Ammon's horn (tissue), 1 donor: Measurements from ENCODE around the gene EIF5B.
"Not testable (repeated sequence)": the region's sequence is repeated elsewhere in the genome, so short reads cannot be mapped to it uniquely, and the experiment has no call there.

Source experiments
- DNase-seq: peaks from one replicate; pipeline ENCODE4 v3.0.0-alpha.2; 2016; ENCODE audit warnings: low spot score

EIF5B gene

GRCh38 chr2:99337113-99338028 lies at the start of gene EIF5B:
Gene EIF5B, plus strand, starts transcription at chr2:99337389. Its CDS starts 166 bp downstream, at chr2:99337555.
- DNase-seq, result peak; percentile 98

GRCh38 chr2:99297994-99298393 lies 39.2 kb upstream of the EIF5B start:
- no peak for DNase-seq

- DNase-seq, result no peak
Measured at GRCh38 chr2:99299580-99299979, 37.6 kb upstream of the EIF5B start.

GRCh38 chr2:99301097-99301496 lies 36.1 kb upstream of the EIF5B start, which contains the start of gene LYG1:
Gene LYG1, minus strand, starts transcription at chr2:99301197. Its CDS starts 5,527 bp downstream, at chr2:99295670.
- DNase-seq, result not testable (repeated sequence)

GRCh38 chr2:99317161-99317872 lies 19.9 kb upstream of the EIF5B start:
- DNase-seq, result no peak

GRCh38 chr2:99317873-99318200 lies 19.4 kb upstream of the EIF5B start:
- not testable (repeated sequence) for DNase-seq

GRCh38 chr2:99325384-99325783 lies 11.8 kb upstream of the EIF5B start:
- DNase-seq, result no peak

- peak; percentile 99 for DNase-seq
Measured at GRCh38 chr2:99335911-99336803, 1.0 kb upstream of the EIF5B start, which contains the start of gene TXNDC9. Gene TXNDC9, minus strand, starts transcription at chr2:99336333. Its CDS starts 3,123 bp downstream, at chr2:99333210.

GRCh38 chr2:99336804-99337112 lies 431 bp upstream of the EIF5B start:
- no peak for DNase-seq

GRCh38 chr2:99338029-99338585 lies 918 bp downstream of the EIF5B start:
- no peak for DNase-seq

- DNase-seq, result no peak
Measured at GRCh38 chr2:99340669-99341236, 3.6 kb downstream of the EIF5B start.

GRCh38 chr2:99342536-99342935 lies 5.3 kb downstream of the EIF5B start:
- DNase-seq, result no peak

GRCh38 chr2:99345446-99345845 lies 8.3 kb downstream of the EIF5B start:
- not testable (repeated sequence) for DNase-seq

GRCh38 chr2:99346218-99346617 lies 9.0 kb downstream of the EIF5B start:
- no peak for DNase-seq

- DNase-seq, result no peak
Measured at GRCh38 chr2:99348173-99348572, 11.0 kb downstream of the EIF5B start.

GRCh38 chr2:99350194-99350593 lies 13.0 kb downstream of the EIF5B start:
- DNase-seq, result no peak

GRCh38 chr2:99354070-99354469 lies 16.9 kb downstream of the EIF5B start:
- no peak for DNase-seq

- not testable (repeated sequence) for DNase-seq
Measured at GRCh38 chr2:99354825-99355224, 17.6 kb downstream of the EIF5B start.

- DNase-seq, result no peak
Measured at GRCh38 chr2:99356853-99357252, 19.7 kb downstream of the EIF5B start.

GRCh38 chr2:99365661-99366060 lies 28.5 kb downstream of the EIF5B start:
- no peak for DNase-seq

GRCh38 chr2:99368854-99369253 lies 31.7 kb downstream of the EIF5B start:
- not testable (repeated sequence) for DNase-seq
